Measurements from ENCODE around the gene ANO10.

Gene ANO10

GRCh38 chr3:43620831-43621655 lies 768 bp downstream of the ANO10 start:
- Histone ChIP-seq H4K8ac (ENCODE audit: low read depth, low read length) (peak overlapping the region; percentile 41), H3K4me2 (ENCODE audit: low read length) (peak overlapping the region; percentile 88), H3K23ac (ENCODE audit: low read length) (no peak overlapping the region), H3K9ac (ENCODE audit: low read length) (peak overlapping the region; percentile 84), H3K36me3 (ENCODE audit: control insufficient read depth, insufficient read depth, low read length) (no peaks in the 10 kb centered on the region), H3K18ac (ENCODE audit: low read length) (peak overlapping the region; percentile 57), H2AK5ac (ENCODE audit: low read length) (no peak overlapping the region), H3K4me1 (ENCODE audit: control insufficient read depth, low read depth, low read length) (peaks cover 2% of the 10 kb centered on the region), H4K5ac (ENCODE audit: low read length) (no peak overlapping the region), H3K79me2 (ENCODE audit: control insufficient read depth, insufficient read depth, low read length) (peaks cover 3% of the 10 kb centered on the region), H3K4ac (ENCODE audit: low read depth, low read length) (peak overlapping the region; percentile 17), H2BK120ac (ENCODE audit: low read depth, low read length) (no peak overlapping the region), H2BK15ac (replicated peaks; ENCODE audit: low read depth) (no peak overlapping the region), H3K79me1 (ENCODE audit: low read length) (peaks cover 10% of the 10 kb centered on the region), H3K4me3 (ENCODE audit: low read length) (peak overlapping the region; percentile 68), H3K27ac (ENCODE audit: low read depth, low read length) (peak overlapping the region; percentile 77), H3K27me3 (ENCODE audit: insufficient read depth, low read length, poor library complexity) (no peaks in the 10 kb centered on the region), H2BK5ac (ENCODE audit: low read length) (no peak overlapping the region), H3K56ac (ENCODE audit: low read length) (peak overlapping the region; percentile 90)
- peak; percentile 31 for DNase-seq
- no CpG with 5 or more reads among the region's 24 CpGs for WGBS (ENCODE audit: extremely low coverage, insufficient coverage, low lambda C conversion rate)

GRCh38 chr3:43619588-43619987 lies 2.2 kb downstream of the ANO10 start:
- H3K9ac ChIP-seq (ENCODE audit: low read length): no peak overlapping the region
- no peak overlapping the region for H4K8ac ChIP-seq (ENCODE audit: low read depth, low read length)
- no peak overlapping the region for H3K27ac ChIP-seq (ENCODE audit: low read depth, low read length)
- 100% methylated on average over 1 of the region's 5 CpGs for WGBS (ENCODE audit: extremely low coverage, insufficient coverage, low lambda C conversion rate)
- peaks cover 5% of the 10 kb centered on the region for H3K79me2 ChIP-seq (ENCODE audit: control insufficient read depth, insufficient read depth, low read length)
- no peaks in the 10 kb centered on the region for H3K27me3 ChIP-seq (ENCODE audit: insufficient read depth, low read length, poor library complexity)
- H3K36me3 ChIP-seq (ENCODE audit: control insufficient read depth, insufficient read depth, low read length): no peaks in the 10 kb centered on the region
- H3K4me3 ChIP-seq (ENCODE audit: low read length): no peak overlapping the region
- H3K4me1 ChIP-seq (ENCODE audit: control insufficient read depth, low read depth, low read length): peaks cover 2% of the 10 kb centered on the region
- H2BK120ac ChIP-seq (ENCODE audit: low read depth, low read length): no peak overlapping the region
- H3K4ac ChIP-seq (ENCODE audit: low read depth, low read length): no peak overlapping the region
- H2BK15ac ChIP-seq (replicated peaks; ENCODE audit: low read depth): no peak overlapping the region
- H3K79me1 ChIP-seq (ENCODE audit: low read length): peaks cover 10% of the 10 kb centered on the region
- H2AK5ac ChIP-seq (ENCODE audit: low read length): no peak overlapping the region
- H3K56ac ChIP-seq (ENCODE audit: low read length): no peak overlapping the region
- H2BK5ac ChIP-seq (ENCODE audit: low read length): no peak overlapping the region
- H3K23ac ChIP-seq (ENCODE audit: low read length): no peak overlapping the region
- no peak overlapping the region for H3K4me2 ChIP-seq (ENCODE audit: low read length)
- no peak overlapping the region for H4K5ac ChIP-seq (ENCODE audit: low read length)
- no peak for DNase-seq
- no peak overlapping the region for H3K18ac ChIP-seq (ENCODE audit: low read length)

- Histone ChIP-seq H4K8ac (ENCODE audit: low read depth, low read length) (no peak overlapping the region), H3K23ac (ENCODE audit: low read length) (no peak overlapping the region), H4K5ac (ENCODE audit: low read length) (no peak overlapping the region), H3K18ac (ENCODE audit: low read length) (no peak overlapping the region), H2AK5ac (ENCODE audit: low read length) (no peak overlapping the region), H2BK120ac (ENCODE audit: low read depth, low read length) (no peak overlapping the region), H2BK5ac (ENCODE audit: low read length) (no peak overlapping the region), H3K79me1 (ENCODE audit: low read length) (peaks cover 14% of the 10 kb centered on the region), H3K79me2 (ENCODE audit: control insufficient read depth, insufficient read depth, low read length) (peaks cover 5% of the 10 kb centered on the region), H3K4ac (ENCODE audit: low read depth, low read length) (no peak overlapping the region), H3K27ac (ENCODE audit: low read depth, low read length) (no peak overlapping the region), H3K56ac (ENCODE audit: low read length) (no peak overlapping the region), H2BK15ac (replicated peaks; ENCODE audit: low read depth) (no peak overlapping the region), H3K9ac (ENCODE audit: low read length) (no peak overlapping the region), H3K4me3 (ENCODE audit: low read length) (no peak overlapping the region), H3K27me3 (ENCODE audit: insufficient read depth, low read length, poor library complexity) (no peaks in the 10 kb centered on the region), H3K4me1 (ENCODE audit: control insufficient read depth, low read depth, low read length) (peaks cover 2% of the 10 kb centered on the region), H3K4me2 (ENCODE audit: low read length) (no peak overlapping the region), H3K36me3 (ENCODE audit: control insufficient read depth, insufficient read depth, low read length) (no peaks in the 10 kb centered on the region)
- no peak for DNase-seq
- WGBS (ENCODE audit: extremely low coverage, insufficient coverage, low lambda C conversion rate): no CpG with 5 or more reads among the region's 1 CpG
Observed at GRCh38 chr3:43618142-43618541, 3.7 kb downstream of the ANO10 start.

- Histone ChIP-seq H3K18ac (ENCODE audit: low read length) (no peak overlapping the region), H3K27ac (ENCODE audit: low read depth, low read length) (no peak overlapping the region), H3K9ac (ENCODE audit: low read length) (no peak overlapping the region), H3K79me2 (ENCODE audit: control insufficient read depth, insufficient read depth, low read length) (peaks cover 4% of the 10 kb centered on the region), H3K4ac (ENCODE audit: low read depth, low read length) (no peak overlapping the region), H3K4me2 (ENCODE audit: low read length) (no peak overlapping the region), H2BK120ac (ENCODE audit: low read depth, low read length) (no peak overlapping the region), H3K23ac (ENCODE audit: low read length) (no peak overlapping the region), H3K4me3 (ENCODE audit: low read length) (no peak overlapping the region), H4K8ac (ENCODE audit: low read depth, low read length) (no peak overlapping the region), H2BK15ac (replicated peaks; ENCODE audit: low read depth) (no peak overlapping the region), H3K4me1 (ENCODE audit: control insufficient read depth, low read depth, low read length) (no peaks in the 10 kb centered on the region), H2AK5ac (ENCODE audit: low read length) (no peak overlapping the region), H4K5ac (ENCODE audit: low read length) (no peak overlapping the region), H2BK5ac (ENCODE audit: low read length) (no peak overlapping the region), H3K36me3 (ENCODE audit: control insufficient read depth, insufficient read depth, low read length) (no peaks in the 10 kb centered on the region), H3K27me3 (ENCODE audit: insufficient read depth, low read length, poor library complexity) (no peaks in the 10 kb centered on the region), H3K79me1 (ENCODE audit: low read length) (peaks cover 16% of the 10 kb centered on the region), H3K56ac (ENCODE audit: low read length) (no peak overlapping the region)
- no peak for DNase-seq
- no CpG with 5 or more reads among the region's 5 CpGs for WGBS (ENCODE audit: extremely low coverage, insufficient coverage, low lambda C conversion rate)
Observed at GRCh38 chr3:43616034-43616433, 5.8 kb downstream of the ANO10 start.

GRCh38 chr3:43615133-43615532 lies 6.7 kb downstream of the ANO10 start:
- Histone ChIP-seq H3K4me1 (ENCODE audit: control insufficient read depth, low read depth, low read length) (no peaks in the 10 kb centered on the region), H3K27ac (ENCODE audit: low read depth, low read length) (no peak overlapping the region), H3K4me2 (ENCODE audit: low read length) (no peak overlapping the region), H3K79me2 (ENCODE audit: control insufficient read depth, insufficient read depth, low read length) (peaks cover 3% of the 10 kb centered on the region), H2BK120ac (ENCODE audit: low read depth, low read length) (no peak overlapping the region), H4K8ac (ENCODE audit: low read depth, low read length) (no peak overlapping the region), H3K4me3 (ENCODE audit: low read length) (no peak overlapping the region), H4K5ac (ENCODE audit: low read length) (no peak overlapping the region), H2AK5ac (ENCODE audit: low read length) (no peak overlapping the region), H3K36me3 (ENCODE audit: control insufficient read depth, insufficient read depth, low read length) (no peaks in the 10 kb centered on the region), H3K56ac (ENCODE audit: low read length) (no peak overlapping the region), H3K27me3 (ENCODE audit: insufficient read depth, low read length, poor library complexity) (no peaks in the 10 kb centered on the region), H2BK5ac (ENCODE audit: low read length) (no peak overlapping the region), H3K9ac (ENCODE audit: low read length) (no peak overlapping the region), H3K79me1 (ENCODE audit: low read length) (peaks cover 15% of the 10 kb centered on the region), H3K23ac (ENCODE audit: low read length) (no peak overlapping the region), H3K4ac (ENCODE audit: low read depth, low read length) (no peak overlapping the region), H2BK15ac (replicated peaks; ENCODE audit: low read depth) (no peak overlapping the region), H3K18ac (ENCODE audit: low read length) (no peak overlapping the region)
- WGBS (ENCODE audit: extremely low coverage, insufficient coverage, low lambda C conversion rate): no CpG with 5 or more reads among the region's 1 CpG
- no peak for DNase-seq

GRCh38 chr3:43613976-43614375 lies 7.8 kb downstream of the ANO10 start:
- no peaks in the 10 kb centered on the region for H3K4me1 ChIP-seq (ENCODE audit: control insufficient read depth, low read depth, low read length)
- no peak overlapping the region for H2BK5ac ChIP-seq (ENCODE audit: low read length)
- no peaks in the 10 kb centered on the region for H3K27me3 ChIP-seq (ENCODE audit: insufficient read depth, low read length, poor library complexity)
- H2BK120ac ChIP-seq (ENCODE audit: low read depth, low read length): no peak overlapping the region
- no peak overlapping the region for H2AK5ac ChIP-seq (ENCODE audit: low read length)
- no peak overlapping the region for H3K4me3 ChIP-seq (ENCODE audit: low read length)
- no peak overlapping the region for H3K4ac ChIP-seq (ENCODE audit: low read depth, low read length)
- no peak overlapping the region for H3K56ac ChIP-seq (ENCODE audit: low read length)
- peaks cover 3% of the 10 kb centered on the region for H3K79me2 ChIP-seq (ENCODE audit: control insufficient read depth, insufficient read depth, low read length)
- no peak overlapping the region for H3K9ac ChIP-seq (ENCODE audit: low read length)
- H4K5ac ChIP-seq (ENCODE audit: low read length): no peak overlapping the region
- no peak overlapping the region for H4K8ac ChIP-seq (ENCODE audit: low read depth, low read length)
- no peak overlapping the region for H3K27ac ChIP-seq (ENCODE audit: low read depth, low read length)
- H3K4me2 ChIP-seq (ENCODE audit: low read length): no peak overlapping the region
- no peaks in the 10 kb centered on the region for H3K36me3 ChIP-seq (ENCODE audit: control insufficient read depth, insufficient read depth, low read length)
- H2BK15ac ChIP-seq (replicated peaks; ENCODE audit: low read depth): no peak overlapping the region
- no peak for DNase-seq
- no CpG with 5 or more reads among the region's 5 CpGs for WGBS (ENCODE audit: extremely low coverage, insufficient coverage, low lambda C conversion rate)
- no peak overlapping the region for H3K23ac ChIP-seq (ENCODE audit: low read length)
- H3K79me1 ChIP-seq (ENCODE audit: low read length): peaks cover 13% of the 10 kb centered on the region
- no peak overlapping the region for H3K18ac ChIP-seq (ENCODE audit: low read length)
